C4-2B (cell line): ENCODE measurements around the gene C1RL.
A peak's percentile ranks its signal among the peaks of the same experiment; 100 is the strongest.

Experiments
- CTCF ChIP-seq: fragments of 450-650 bp; conservative IDR thresholded peaks from 2 replicates; pipeline ENCODE4 v1.5.1; 2017; ENCODE audit warnings: mild to moderate bottlenecking
- ZFX ChIP-seq: fragments of 450-650 bp; IDR thresholded peaks from 2 replicates; pipeline ENCODE4 v1.6.1; 2017

DNA sequence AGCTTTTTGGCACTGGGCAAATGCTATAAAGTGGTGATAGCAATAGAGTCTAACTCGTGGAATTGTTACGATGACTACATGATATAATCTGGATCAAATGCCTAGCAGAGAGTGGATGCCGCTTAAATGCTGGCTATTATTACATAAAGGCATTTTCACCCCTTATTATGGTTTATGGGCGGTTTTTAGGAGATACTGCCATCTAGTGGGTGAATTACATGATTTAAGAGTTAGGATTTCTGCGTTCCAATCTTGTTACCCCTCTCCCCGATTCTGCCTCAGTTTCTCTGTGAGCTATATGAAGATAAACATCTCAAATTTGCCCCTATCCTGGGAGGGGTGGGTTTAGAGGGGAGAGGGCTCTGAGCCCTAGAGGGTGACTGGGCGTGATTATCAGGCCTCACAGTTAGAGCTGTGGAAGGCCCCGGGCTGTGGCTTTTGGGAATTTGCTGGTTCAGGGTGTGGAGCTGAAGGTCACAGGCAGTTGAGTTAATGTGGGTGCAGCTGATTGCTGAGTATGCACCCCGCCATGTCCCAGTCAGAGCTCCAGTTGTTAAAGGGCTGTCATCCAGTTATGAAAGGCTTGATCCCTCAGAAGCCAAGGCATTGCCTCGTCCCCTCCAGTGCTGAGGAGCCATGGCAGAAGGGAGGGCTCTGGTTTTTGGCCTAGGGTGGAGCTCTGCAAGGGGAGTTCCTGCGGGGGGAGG, 35.6 kb upstream of the C1RL start:
- TF ChIP-seq CTCF: peak; percentile 86
- no peak for TF ChIP-seq ZFX
